Fibroblast of lung (primary cell): Measurements from ENCODE around the gene TAP1.

Experiments
- EZH2 ChIP-seq: IDR thresholded peaks from 2 replicates; pipeline ENCODE4 v1.5.1; 2012; ENCODE audit warnings: low read length, control low read depth, mild to moderate bottlenecking; ENCODE audit errors: missing control alignments
- TF ChIP-seq, protein P1 (sequence below), 2 donors: IDR thresholded peaks in 1 of 2; conservative IDR thresholded peaks in 1 of 2; 1 replicate in 1 of 2; 2 replicates in 1 of 2; pipeline ENCODE4 v1.5.1; 2011 to 2012; ENCODE audit warnings: low read length in 2 of 2, control low read depth in 1 of 2, inconsistent platforms in 1 of 2, low read depth in 1 of 2, mild to moderate bottlenecking in 1 of 2

DNA sequence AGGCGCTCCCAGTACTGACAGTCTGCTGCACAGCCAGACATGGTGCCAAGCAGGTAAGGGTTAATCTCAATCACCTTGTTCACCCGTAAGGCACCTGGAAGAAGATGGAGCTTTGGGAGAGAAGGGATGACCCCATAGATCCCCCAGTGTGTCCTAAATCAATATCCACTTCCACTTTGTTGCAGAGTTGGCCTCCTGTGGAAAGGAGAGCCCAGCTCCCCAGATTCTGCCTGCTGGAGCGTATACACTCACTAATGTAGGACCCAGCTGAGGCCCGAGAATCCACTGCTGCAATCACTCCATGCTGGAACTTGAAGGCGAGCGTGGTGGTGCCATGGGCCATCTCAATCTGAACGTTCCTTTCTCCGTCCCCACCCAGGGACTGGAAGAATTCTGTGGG lies 10.8 kb downstream of the TAP1 start:
- TF ChIP-seq, protein P1, sequence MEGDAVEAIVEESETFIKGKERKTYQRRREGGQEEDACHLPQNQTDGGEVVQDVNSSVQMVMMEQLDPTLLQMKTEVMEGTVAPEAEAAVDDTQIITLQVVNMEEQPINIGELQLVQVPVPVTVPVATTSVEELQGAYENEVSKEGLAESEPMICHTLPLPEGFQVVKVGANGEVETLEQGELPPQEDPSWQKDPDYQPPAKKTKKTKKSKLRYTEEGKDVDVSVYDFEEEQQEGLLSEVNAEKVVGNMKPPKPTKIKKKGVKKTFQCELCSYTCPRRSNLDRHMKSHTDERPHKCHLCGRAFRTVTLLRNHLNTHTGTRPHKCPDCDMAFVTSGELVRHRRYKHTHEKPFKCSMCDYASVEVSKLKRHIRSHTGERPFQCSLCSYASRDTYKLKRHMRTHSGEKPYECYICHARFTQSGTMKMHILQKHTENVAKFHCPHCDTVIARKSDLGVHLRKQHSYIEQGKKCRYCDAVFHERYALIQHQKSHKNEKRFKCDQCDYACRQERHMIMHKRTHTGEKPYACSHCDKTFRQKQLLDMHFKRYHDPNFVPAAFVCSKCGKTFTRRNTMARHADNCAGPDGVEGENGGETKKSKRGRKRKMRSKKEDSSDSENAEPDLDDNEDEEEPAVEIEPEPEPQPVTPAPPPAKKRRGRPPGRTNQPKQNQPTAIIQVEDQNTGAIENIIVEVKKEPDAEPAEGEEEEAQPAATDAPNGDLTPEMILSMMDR (conservative IDR thresholded peaks at IDR 0.05 in 1 of 2, IDR thresholded peaks at IDR 0.05 in 1 of 2; ENCODE audit: low read depth in 1 of 2, low read length in 2 of 2): no peak
- no peak for TF ChIP-seq EZH2
